ENCODE results near the gene PPP4C.

The PPP4C gene

DNA sequence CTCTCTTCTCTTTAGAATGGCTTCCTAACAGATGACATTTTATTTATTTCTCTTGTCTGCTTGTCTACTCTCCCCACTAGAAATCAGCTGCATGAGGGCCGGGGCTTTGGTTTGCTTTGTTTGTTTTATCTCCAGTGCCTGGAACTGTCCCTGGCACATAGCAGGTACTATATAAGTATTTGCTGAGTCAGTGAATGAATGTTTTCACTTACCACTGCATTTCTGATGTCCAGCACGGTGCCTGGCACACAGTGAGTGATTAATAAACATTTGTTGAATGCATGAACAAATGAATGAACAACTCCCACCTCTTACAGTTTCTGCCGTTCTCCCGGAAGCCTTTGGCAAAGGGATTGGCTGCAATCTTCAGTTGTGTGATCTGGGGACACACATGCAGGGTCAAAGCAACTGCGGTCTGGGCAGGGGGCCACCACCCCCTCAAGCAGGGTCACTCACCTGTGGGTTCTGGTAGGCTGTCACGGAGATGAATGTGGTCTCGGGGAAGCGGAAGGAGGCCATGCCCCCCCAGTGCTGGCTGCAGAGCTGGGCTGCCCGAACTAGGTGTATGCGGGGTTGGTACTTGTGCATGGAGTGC is 12.5 kb downstream of the PPP4C start:
- TF ChIP-seq, protein P1, sequence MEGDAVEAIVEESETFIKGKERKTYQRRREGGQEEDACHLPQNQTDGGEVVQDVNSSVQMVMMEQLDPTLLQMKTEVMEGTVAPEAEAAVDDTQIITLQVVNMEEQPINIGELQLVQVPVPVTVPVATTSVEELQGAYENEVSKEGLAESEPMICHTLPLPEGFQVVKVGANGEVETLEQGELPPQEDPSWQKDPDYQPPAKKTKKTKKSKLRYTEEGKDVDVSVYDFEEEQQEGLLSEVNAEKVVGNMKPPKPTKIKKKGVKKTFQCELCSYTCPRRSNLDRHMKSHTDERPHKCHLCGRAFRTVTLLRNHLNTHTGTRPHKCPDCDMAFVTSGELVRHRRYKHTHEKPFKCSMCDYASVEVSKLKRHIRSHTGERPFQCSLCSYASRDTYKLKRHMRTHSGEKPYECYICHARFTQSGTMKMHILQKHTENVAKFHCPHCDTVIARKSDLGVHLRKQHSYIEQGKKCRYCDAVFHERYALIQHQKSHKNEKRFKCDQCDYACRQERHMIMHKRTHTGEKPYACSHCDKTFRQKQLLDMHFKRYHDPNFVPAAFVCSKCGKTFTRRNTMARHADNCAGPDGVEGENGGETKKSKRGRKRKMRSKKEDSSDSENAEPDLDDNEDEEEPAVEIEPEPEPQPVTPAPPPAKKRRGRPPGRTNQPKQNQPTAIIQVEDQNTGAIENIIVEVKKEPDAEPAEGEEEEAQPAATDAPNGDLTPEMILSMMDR (IDR thresholded peaks at IDR 0.05; ENCODE audit: low read depth, low read length): no peak
- no peak for DNase-seq (ENCODE audit: extremely low read depth, low read depth)

GRCh38 chr16:30088832-30089624 is 13.2 kb downstream of the PPP4C start:
- DNase-seq (ENCODE audit: extremely low read depth, low read depth): no peak
- TF ChIP-seq, protein P1 (IDR thresholded peaks at IDR 0.05; ENCODE audit: low read depth, low read length): no peak

DNA sequence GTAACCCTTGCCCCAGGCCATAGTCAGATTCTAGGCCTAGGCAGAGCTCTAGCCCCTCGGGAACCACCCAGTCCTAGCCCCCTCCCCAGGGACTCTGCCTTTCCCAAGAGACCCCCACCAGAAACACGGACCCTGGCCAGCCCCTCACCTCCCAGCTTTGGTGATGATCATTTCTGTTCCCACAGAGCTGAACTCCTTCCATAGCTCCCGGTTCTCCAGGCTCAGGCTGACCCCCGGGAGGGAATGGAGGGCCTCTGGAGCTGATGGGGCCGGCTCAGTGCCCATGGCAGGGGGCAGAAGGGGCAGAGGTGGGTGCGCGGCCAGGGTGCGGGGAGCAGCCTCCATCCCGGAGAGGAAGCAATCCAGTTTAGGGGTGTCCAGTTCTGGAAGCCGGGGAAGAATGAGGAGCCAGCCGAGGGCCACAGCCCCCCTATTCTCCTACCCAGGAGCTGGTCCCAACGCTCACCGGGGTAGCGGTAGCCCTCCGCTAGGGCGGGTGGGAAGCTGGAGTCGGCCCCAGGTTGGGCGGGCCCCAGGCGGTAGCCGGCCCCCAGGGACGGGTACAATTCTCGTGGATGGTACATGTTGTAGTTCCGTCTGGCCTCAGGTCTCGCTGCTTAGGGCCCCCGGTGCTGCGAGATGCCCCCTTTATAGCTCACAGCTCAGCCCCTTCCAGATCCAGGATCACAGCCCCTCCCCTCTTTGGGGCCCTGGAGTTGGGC is 15.0 kb downstream of the PPP4C start:
- DNase-seq (ENCODE audit: extremely low read depth, low read depth): no peak
- TF ChIP-seq, protein P1 (IDR thresholded peaks at IDR 0.05; ENCODE audit: low read depth, low read length): no peak

GRCh38 chr16:30091474-30092372 is 15.9 kb downstream of the PPP4C start, which contains the start of gene TBX6:
Gene TBX6 (minus strand): TSS chr16:30091924. CDS start chr16:30091193, 731 bp downstream.
- DNase-seq (ENCODE audit: extremely low read depth, low read depth): peak; percentile 61
- TF ChIP-seq, protein P1 (IDR thresholded peaks at IDR 0.05; ENCODE audit: low read depth, low read length): peak; percentile 67

DNA sequence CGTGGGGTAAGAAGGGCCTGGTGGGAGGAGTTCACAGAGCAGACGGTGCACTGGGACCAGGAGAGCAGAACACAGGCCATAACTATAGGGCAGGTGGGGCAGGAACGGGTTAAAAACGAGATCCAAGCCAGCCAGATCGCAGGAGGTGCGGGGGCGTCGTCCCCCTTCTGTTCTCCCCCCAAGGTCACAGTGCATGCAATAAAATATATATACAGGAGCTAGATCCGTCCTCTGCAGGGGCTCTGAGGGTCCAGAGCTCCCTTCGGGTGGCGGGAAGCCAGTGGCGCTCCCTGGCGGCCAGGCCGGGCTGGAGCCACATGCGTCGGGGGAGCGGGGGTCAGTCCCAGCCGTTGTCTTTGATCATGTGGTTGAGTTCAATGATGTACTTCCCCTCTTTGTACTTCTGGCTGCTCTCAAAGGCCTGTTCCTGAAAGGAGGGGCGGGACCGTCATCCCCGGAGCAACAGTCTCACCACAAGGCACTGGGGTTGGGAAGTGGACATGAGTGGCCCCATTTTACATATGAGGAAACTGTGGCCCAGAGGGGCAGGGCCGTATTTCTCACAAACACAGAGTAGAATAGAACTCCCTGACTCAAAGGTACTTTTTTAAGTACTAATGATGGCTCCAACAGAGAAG is 16.7 kb downstream of the PPP4C start:
- DNase-seq (ENCODE audit: extremely low read depth, low read depth): no peak

More for the DNA sequence above, 16.7 kb downstream of the PPP4C start:
- TF ChIP-seq, protein P1 (IDR thresholded peaks at IDR 0.05; ENCODE audit: low read depth, low read length): peak; percentile 63

All from AG09319 (cell line).